ENCODE results near the gene RESF1. TPM values are rescaled to one million over a fixed set of nuclear protein-coding genes. Genes with fewer than 3 reads are reported as not detected.

RESF1 gene
- total RNA-seq, 1 donor from 2014 or later, result 182 TPM

DNA sequence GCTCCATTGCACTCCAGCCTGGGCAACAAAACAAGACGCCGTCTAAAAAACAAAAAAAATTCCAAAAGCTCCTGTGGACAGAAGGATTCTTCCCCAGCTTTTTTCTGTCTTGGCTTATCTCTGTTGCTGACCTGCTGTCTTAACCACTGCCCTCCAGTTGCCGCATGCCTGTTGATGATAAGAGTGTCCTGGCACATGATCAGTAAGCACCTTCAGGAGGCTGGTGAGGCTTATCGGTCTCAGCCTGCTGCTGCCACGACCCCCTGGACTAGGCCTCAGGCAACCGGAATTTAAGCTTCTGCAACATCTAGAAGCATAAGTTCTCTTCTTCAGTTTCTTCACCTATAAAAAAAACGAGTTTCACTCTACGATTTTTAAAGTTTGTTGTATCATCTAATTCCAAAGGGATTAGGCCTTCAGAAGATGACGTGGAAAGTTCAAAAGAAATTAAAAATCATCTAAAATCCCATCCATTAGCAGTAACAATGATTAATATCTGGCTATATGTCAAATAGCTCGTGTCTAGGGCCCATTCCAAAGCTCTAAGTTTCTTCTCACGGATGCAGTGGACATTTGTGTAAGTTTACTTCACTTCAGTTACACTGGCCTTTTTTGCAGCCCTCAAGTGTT lies 46.4 kb downstream of the RESF1 start:
- intact Hi-C loops (cut with micrococcal nuclease), result loop anchor here (10.0 kb wide), 1 partner anchor 1521 kb away; no protein-coding TSS in a partner anchor

Other genes starting within 250 kb of the RESF1 start
- gene AMN1, start 230.4 kb upstream of the RESF1 start, total RNA-seq, result 4.0 and 5.0 TPM in 2 replicates
- gene BICD1, start 147.4 kb downstream of the RESF1 start, total RNA-seq, result 20.8 and 24.2 TPM in 2 replicates